AG10803 (cell line): ENCODE results near the gene HIBCH.
"Not testable (repeated sequence)": the region's sequence is repeated elsewhere in the genome, so short reads cannot be mapped to it uniquely, and the experiment has no call there.

Source experiments
- DNase-seq: peaks from one replicate; pipeline ENCODE4 v3.0.0; 2010; ENCODE audit warnings: low read depth
- H3K4me3 ChIP-seq: 2 replicates; pipeline ENCODE4 v1.5.1; 2011; ENCODE audit warnings: mild to moderate bottlenecking, low read length, control low read depth
- TF ChIP-seq, protein P1 (sequence below): conservative IDR thresholded peaks from 2 replicates; pipeline ENCODE4 v1.5.1; 2011; ENCODE audit warnings: mild to moderate bottlenecking, low read length, control low read depth, inconsistent platforms

HIBCH gene

DNA sequence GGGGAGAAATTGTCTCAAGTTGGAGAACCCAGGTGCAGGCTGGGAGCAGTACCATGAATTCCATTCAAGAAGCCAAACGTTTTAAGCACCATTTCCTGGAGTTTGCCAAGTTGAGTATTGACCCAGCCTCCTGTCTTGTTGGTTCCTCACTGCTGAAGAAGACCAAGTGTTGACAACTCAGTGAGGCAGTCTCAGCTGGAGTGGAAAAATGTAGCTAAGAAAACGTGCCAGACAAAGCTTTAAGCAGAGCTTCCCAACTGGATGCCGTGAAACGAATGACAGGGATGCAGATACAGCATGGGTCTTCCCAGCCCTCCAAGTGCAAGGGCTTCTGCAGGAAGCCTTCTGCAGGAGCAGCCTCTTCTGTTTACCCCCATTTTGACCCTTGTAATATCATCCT lies 23.0 kb upstream of the HIBCH start:
- no peak for DNase-seq

DNA sequence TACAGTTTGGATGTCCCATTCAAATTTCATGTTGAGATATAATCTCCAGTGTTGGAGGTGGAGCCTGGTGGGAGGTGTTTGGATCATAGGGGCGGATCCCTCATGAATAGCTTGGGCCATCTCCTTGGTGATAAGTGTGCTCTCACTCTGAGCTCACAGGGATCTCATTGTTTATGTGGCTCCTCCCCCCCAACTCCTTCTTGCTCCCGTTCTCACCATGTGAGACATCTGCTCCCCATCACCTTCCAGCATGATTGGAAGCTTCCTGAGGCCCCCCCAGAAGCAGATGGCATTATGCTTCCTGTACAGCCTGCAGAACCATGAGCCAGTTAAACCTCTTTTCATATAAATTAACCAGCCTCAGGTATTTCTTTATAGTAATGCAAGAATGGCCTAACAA lies 20.7 kb upstream of the HIBCH start:
- peak; percentile 9 for DNase-seq
- TF ChIP-seq, protein P1, sequence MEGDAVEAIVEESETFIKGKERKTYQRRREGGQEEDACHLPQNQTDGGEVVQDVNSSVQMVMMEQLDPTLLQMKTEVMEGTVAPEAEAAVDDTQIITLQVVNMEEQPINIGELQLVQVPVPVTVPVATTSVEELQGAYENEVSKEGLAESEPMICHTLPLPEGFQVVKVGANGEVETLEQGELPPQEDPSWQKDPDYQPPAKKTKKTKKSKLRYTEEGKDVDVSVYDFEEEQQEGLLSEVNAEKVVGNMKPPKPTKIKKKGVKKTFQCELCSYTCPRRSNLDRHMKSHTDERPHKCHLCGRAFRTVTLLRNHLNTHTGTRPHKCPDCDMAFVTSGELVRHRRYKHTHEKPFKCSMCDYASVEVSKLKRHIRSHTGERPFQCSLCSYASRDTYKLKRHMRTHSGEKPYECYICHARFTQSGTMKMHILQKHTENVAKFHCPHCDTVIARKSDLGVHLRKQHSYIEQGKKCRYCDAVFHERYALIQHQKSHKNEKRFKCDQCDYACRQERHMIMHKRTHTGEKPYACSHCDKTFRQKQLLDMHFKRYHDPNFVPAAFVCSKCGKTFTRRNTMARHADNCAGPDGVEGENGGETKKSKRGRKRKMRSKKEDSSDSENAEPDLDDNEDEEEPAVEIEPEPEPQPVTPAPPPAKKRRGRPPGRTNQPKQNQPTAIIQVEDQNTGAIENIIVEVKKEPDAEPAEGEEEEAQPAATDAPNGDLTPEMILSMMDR, result no peak
- no peak overlapping the region for H3K4me3 ChIP-seq

More for the DNA sequence above, 23.0 kb upstream of the HIBCH start:
- H3K4me3 ChIP-seq, result no peak overlapping the region
- TF ChIP-seq, protein P1, result no peak

DNA sequence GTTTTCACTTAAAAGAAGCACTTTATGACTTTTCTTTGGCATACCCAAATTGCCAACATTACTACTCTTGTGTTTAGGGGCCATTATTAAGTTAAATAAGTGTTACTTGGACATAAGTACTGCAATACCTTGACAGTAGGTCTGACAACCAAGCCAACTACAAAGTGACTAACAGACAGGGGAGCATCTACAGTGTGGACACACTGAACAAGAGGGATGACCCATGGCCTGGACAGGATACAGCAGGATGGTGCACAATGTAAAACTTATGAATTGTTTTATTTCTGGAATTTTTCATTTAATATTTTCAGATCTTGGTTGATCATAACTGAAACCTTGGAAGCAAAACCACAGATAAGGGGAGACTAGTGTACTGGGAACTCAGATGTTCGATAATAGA lies 19.8 kb upstream of the HIBCH start:
- TF ChIP-seq, protein P1, result no peak
- H3K4me3 ChIP-seq, result no peak overlapping the region
- no peak for DNase-seq

DNA sequence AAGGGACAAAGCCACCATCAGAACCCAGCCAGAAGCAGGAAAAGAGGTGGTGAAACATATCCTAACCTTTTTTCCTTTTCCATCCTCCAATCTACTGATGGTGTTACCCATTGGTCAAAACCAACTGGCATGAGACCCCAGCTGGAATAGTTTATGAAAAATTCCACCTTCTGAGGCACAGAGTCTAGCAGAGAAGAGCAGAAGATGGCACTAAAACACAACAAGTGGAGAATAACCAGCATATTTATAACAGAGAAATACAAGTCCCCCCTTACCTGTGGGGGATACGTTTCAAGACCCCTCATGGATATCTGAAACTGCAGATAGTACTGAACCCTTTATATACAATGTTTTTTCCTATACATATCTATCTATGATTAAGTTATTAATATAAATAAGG lies 18.8 kb upstream of the HIBCH start:
- TF ChIP-seq, protein P1, result no peak
- H3K4me3 ChIP-seq, result no peak overlapping the region
- no peak for DNase-seq

DNA sequence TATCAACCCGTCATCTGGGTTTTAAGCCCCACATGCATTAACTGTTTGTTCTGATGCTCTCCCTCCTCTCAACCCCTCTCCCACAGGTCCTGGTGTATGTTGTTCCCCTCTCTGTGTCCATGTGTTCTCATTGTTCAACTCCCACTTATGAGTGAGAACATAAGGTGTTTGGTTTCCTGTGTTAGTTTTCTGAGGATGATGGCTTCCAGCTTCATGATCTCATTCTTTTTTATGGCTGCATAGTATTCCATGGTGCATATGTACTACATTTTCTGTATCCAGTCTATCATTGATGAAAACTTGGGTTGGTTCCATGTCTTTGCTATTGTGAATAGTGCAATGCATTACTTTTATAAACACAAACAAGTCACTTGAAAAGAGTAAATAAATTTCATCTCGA lies 16.8 kb upstream of the HIBCH start:
- DNase-seq, result no peak
- TF ChIP-seq, protein P1, result no peak
- H3K4me3 ChIP-seq, result no peak overlapping the region

DNA sequence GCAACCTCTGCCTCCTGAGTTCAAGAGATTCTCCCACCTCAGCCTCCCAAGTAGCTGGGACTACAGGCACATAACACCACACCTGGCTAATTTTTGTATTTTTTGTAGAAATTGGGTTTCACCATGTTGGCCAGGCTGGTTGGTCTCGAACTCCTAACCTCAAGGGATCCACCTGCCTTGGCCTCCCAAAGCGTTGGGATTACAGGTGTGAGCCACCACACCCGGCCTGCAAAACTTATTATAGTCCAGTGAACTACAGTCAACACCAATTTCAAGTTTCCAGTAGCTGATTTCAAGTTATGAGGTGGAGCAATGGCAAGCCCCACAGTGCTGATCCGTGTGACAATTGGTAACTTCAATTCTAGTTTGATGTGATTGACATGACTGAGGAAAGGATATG lies 16.0 kb upstream of the HIBCH start:
- not testable (repeated sequence) for H3K4me3 ChIP-seq, DNase-seq

DNA sequence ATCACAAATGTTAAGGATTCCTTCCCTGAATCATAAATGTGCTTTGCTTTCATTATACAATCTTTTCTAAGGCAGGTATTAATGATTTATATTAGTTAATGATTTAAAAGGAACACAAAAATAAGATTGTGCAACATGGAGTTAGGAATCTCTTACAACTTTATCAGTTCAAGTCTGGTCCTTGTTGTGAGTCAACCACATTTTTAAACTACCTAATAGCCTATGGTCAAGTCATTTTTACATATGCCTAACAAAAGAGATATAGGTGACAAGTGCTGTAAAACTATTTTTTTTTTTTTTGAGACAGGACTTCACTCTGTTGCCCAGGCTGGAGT lies 15.6 kb upstream of the HIBCH start:
- H3K4me3 ChIP-seq, result no peak overlapping the region
- TF ChIP-seq, protein P1, result no peak

DNA sequence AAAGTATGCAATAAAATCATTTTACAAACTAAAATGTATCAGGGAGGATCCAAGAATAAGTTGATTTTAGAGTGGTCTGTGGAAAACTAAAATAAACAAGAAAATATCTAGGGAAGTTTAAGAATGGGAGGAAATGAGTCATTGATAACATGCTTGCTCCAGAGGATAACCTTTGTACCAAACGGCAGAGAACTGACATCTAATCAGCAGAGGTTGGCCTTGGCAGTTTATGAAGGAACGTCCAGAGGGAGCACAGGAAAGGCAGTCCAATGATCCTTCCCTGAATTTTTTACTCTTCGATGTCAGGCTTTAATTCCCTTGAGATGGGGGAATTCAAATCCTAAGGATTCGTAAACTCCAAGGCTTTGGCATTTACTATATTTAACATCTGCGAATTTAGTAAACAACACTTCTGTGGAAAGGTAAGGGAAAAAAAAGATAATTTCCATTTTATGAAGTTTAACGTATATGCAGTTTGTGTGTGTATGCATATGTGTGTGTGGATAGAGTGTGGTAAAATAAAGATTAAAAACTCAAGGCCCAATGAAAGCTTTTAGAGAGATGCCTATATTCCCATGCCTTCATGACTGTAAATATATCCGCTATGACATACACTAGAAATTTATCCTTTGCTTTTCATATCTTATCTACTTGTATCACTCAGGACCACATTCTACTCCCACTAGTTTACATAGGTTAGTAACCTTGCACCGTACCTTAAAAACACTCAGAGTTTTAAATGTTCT lies 15.0 kb upstream of the HIBCH start:
- H3K4me3 ChIP-seq, result no peak overlapping the region
- TF ChIP-seq, protein P1, result no peak
- DNase-seq, result no peak

More for the DNA sequence above, 15.6 kb upstream of the HIBCH start:
- no peak for DNase-seq
